Activated T-helper 17 cell treated with anti-CD3 and anti-CD28 coated beads, Interleukin-2, amount 50 U/mL, for 72 hours (primary cell): ENCODE data around the gene MARK3. TPM values are rescaled to one million over a fixed set of nuclear protein-coding genes. Genes with fewer than 3 reads are reported as not detected.
A peak's percentile ranks its signal among the peaks of the same experiment; 100 is the strongest.

Source experiments
- ATAC-seq: fragments of 150-1000 bp; cut with Tn5 transposase; replicated peaks from 2 replicates; pipeline ENCODE4 v1.10.0; 2021; ENCODE audit warnings: mild to moderate bottlenecking, moderate library complexity
- H3K27ac Mint-ChIP-seq: one replicate; pipeline ENCODE4 v1.8.0; 2022; ENCODE audit warnings: mixed read lengths
- H3K27me3 Mint-ChIP-seq: one replicate; pipeline ENCODE4 v1.8.0; 2022; ENCODE audit warnings: mixed read lengths
- H3K36me3 Mint-ChIP-seq: one replicate; pipeline ENCODE4 v1.8.0; 2022; ENCODE audit warnings: low read depth, mild to moderate bottlenecking, mixed read lengths
- H3K4me1 Mint-ChIP-seq: one replicate; pipeline ENCODE4 v1.8.0; 2022; ENCODE audit warnings: mixed read lengths
- H3K4me3 Mint-ChIP-seq: one replicate; pipeline ENCODE4 v1.8.0; 2022; ENCODE audit warnings: mild to moderate bottlenecking, mixed read lengths
- H3K9me3 Mint-ChIP-seq: one replicate; pipeline ENCODE4 v1.8.0; 2022; ENCODE audit warnings: mixed read lengths
- total RNA-seq, 2 donors: library from RNA; stranded (reverse); gene quantifications; one replicate each; pipeline ENCODE4 v1.2.3, GENCODE V29; 2022

MARK3 gene
- total RNA-seq, 2 donors from 2014 or later: 61.2 to 80.8 TPM

DNA sequence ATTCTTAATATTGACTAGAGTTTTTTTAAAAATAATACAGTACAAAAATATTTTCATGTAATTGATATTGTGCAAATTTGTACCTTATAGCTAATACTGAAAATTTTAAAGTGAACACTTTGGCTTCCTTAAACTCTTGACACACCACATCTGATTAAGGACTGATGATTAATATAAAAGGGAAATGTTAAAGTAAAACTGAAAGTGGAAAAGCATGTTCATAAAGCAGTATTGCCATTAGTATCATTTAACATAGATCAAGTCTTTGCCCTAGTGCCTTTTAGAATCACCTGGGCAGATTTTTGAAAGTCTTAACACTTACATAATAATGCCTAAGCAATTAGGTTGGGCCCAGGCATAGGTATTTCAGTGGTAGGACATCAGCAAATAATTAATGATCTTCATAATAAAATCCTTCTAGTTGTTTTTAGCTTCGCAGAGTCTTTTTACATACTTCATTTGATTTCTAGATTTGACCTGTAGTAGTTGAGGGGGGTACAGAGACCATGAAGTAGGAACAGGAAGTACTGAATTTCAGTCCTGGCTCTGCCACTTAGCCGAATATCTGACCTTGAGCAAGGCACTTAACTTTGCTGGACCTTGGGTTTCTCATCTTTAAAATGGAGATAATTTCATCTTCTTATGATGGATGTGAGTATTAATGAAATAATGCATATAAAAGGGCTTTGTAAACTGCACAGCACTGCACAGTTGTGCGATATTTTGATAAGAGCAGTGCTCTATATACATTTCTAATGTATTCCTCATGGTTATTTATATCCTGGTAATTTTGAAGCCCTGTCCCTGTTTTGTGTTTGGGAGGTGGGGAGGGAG is 43.7 kb downstream of the MARK3 start:
- H3K4me3 Mint-ChIP-seq: peak overlapping the region; percentile 47
- H3K27me3 Mint-ChIP-seq: no peaks in the 10 kb centered on the region
- H3K9me3 Mint-ChIP-seq: no peaks in the 10 kb centered on the region
- H3K27ac Mint-ChIP-seq: peak overlapping the region; percentile 52
- peaks cover 34% of the 10 kb centered on the region for H3K4me1 Mint-ChIP-seq
- H3K36me3 Mint-ChIP-seq: peaks cover 34% of the 10 kb centered on the region
- ATAC-seq: peak; percentile 55

DNA sequence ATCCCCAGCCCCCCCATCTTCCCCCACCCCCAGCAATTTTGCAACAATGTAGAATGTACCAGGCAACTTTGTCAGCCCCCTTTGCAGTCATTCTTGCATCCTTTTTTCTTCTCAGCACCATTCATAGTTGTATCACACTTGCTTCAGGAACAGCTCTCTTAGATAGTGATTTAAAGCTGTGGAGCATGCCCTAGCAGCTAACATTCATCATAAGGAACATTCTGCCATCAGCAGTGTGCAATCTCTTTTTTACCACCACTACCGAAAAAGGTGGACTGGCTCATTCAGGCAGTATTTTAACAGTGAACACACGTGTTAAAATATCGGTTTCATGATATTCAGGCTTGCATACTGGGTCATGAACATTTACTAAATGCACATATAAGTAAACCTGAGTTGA is 45.1 kb downstream of the MARK3 start:
- H3K4me3 Mint-ChIP-seq: no peak overlapping the region

DNA sequence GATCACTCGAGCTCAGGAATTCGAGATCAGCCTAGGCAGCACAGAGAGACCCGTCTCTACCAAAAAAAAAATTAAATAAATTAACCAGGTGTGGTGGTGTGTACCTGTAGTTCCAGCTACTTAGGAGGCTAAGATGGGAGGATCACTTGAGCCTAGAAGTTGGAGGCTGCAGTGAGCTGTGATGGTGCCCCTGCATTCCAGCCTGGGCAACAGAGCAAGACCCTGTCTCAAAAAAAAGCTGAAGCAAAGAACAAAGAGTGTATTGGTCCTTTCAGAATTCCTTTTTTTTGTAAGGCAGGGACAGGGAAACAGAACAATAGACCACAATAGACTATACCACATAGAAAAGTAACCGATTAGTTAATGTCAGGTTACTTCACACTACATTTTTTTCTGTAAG is 47.4 kb downstream of the MARK3 start:
- H3K27me3 Mint-ChIP-seq: no peaks in the 10 kb centered on the region
- H3K27ac Mint-ChIP-seq: peak overlapping the region; percentile 15
- ATAC-seq: no peak
- H3K9me3 Mint-ChIP-seq: no peaks in the 10 kb centered on the region
- H3K4me1 Mint-ChIP-seq: peaks cover 20% of the 10 kb centered on the region
- no peak overlapping the region for H3K4me3 Mint-ChIP-seq
- peaks cover 33% of the 10 kb centered on the region for H3K36me3 Mint-ChIP-seq

More for the DNA sequence above, 45.1 kb downstream of the MARK3 start:
- no peaks in the 10 kb centered on the region for H3K9me3 Mint-ChIP-seq
- H3K27ac Mint-ChIP-seq: no peak overlapping the region
- ATAC-seq: no peak
- peaks cover 32% of the 10 kb centered on the region for H3K4me1 Mint-ChIP-seq
- H3K36me3 Mint-ChIP-seq: peaks cover 31% of the 10 kb centered on the region
- no peaks in the 10 kb centered on the region for H3K27me3 Mint-ChIP-seq

DNA sequence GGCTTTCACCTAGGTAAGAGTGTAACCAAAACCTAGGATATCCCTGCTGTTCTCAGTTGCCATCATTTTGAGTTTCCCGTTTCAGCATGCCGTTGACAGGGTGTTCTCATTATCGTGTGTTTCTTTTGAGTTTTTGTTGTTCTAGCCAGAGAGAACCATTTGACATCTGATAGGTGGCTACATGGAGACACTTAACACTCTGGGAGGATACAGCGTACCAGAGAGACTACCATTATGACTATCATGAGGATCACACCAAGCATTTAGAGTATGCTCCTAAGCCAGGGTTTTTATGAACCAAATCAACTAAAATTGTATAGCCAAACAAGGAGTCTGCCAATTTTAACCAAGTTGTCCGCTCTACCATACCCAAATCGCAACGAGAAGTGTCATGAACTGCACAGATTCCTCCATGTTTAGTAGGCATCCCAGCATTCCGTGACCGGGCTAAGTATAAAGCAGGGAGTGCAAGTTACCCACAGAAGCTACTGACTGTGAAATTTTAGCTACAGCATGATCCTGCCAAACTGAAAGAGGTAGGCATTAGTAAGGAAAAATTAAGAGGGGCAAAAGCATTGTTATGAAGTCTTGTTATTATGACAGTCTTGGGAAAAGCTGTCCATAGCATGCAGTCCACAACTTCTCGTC is 48.8 kb downstream of the MARK3 start:
- Mint-ChIP-seq H3K36me3 (peaks cover 41% of the 10 kb centered on the region), H3K9me3 (no peaks in the 10 kb centered on the region), H3K27me3 (no peaks in the 10 kb centered on the region), H3K27ac (no peak overlapping the region), H3K4me1 (peaks cover 13% of the 10 kb centered on the region), H3K4me3 (no peak overlapping the region)
- ATAC-seq: no peak

DNA sequence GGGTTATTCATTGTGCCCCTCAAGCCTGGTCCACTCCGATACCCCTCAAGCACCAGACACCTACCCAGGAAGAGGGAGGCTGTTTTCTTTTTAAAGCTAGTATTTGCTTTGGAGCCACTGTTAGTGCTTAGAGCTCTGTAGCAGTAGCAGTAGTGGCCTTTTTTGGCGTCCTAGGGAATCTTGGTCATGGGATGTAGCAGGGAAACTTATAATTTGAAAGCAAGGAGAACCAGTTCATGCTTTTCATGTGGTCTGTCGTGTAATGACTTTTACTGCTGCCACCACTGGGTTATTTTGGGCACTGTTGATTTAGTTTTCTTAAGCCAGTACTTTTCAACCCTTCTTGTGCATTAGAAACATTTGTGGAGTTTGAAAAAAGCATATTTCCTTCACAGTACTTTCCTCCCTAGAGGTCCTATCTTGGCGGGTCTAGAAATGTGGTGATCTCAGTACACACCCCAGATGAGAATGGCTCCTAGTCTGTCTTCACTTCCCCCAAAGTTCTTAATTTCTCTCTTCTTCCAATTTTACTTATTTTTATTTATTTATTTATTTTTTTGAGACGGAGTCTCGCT is 49.7 kb downstream of the MARK3 start:
- Mint-ChIP-seq H3K9me3 (no peaks in the 10 kb centered on the region), H3K36me3 (peaks cover 49% of the 10 kb centered on the region), H3K27ac (no peak overlapping the region), H3K4me3 (no peak overlapping the region), H3K27me3 (no peaks in the 10 kb centered on the region), H3K4me1 (peaks cover 8% of the 10 kb centered on the region)
- ATAC-seq: no peak

- Mint-ChIP-seq H3K36me3 (peaks cover 49% of the 10 kb centered on the region), H3K4me3 (no peak overlapping the region), H3K27me3 (no peaks in the 10 kb centered on the region), H3K4me1 (peaks cover 4% of the 10 kb centered on the region), H3K27ac (no peak overlapping the region), H3K9me3 (no peaks in the 10 kb centered on the region)
- no peak for ATAC-seq
These were observed 51.3 kb downstream of the MARK3 start for GRCh38 chr14:103436533-103436932.

- Mint-ChIP-seq H3K36me3 (peaks cover 54% of the 10 kb centered on the region), H3K4me1 (peaks cover 18% of the 10 kb centered on the region), H3K27ac (no peak overlapping the region), H3K27me3 (no peaks in the 10 kb centered on the region), H3K4me3 (no peak overlapping the region), H3K9me3 (no peaks in the 10 kb centered on the region)
- ATAC-seq: no peak
These were observed 57.1 kb downstream of the MARK3 start for GRCh38 chr14:103442288-103442687.

DNA sequence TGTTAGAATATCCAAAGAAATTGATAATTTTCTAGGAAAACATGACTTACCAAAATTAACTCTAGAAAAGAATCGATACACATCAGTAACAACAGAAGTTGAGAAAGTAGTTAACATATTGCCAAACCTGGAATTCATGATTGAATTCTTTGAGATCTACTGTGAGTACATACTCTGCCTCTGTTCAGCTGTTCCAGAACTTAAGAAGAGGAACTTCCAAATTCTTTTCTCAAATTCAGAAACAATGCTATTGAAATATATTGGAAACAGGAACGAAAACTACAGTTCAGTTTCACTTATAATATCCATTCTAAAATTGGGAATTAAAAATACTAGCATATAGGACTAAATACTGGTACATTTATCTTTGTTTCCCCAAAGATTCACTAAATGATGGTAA is 57.9 kb downstream of the MARK3 start:
- H3K27ac Mint-ChIP-seq: no peak overlapping the region
- H3K4me1 Mint-ChIP-seq: peaks cover 18% of the 10 kb centered on the region
- H3K4me3 Mint-ChIP-seq: no peak overlapping the region
- H3K9me3 Mint-ChIP-seq: no peaks in the 10 kb centered on the region
- peaks cover 52% of the 10 kb centered on the region for H3K36me3 Mint-ChIP-seq
- no peaks in the 10 kb centered on the region for H3K27me3 Mint-ChIP-seq
- no peak for ATAC-seq

DNA sequence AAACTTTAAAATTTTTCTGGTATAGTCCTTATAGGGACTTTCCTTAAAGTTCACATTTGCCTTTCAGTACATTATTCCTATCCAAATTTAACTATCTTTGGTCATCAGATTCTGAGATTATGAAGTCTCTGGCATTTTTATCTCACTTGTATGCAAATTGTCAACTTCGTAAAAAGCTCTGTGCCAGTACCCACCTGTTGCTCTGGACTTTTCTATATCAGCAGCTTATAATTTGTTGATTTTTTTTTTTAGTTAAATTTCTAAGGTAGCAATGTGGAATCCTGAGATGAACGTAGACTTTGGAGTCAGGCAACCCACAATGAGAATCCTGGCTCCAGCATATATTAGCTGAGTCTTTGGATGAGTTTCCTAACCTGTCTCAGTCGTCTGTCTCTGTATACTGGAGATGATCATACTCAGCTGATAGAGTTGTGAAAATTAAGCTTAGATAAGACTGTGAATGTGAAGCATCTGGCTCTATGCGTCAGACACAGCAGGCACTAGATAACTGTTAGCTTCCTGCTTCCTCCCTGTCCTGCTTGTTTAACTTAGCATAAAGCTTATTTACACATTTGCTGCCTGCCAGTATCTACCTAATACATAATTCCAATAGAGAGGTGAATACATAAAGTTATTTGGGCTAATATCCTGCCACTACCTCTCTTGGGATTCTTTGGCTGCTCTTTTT is 59.8 kb downstream of the MARK3 start:
- ATAC-seq: no peak
- peaks cover 35% of the 10 kb centered on the region for H3K36me3 Mint-ChIP-seq
- H3K27ac Mint-ChIP-seq: no peak overlapping the region
- H3K9me3 Mint-ChIP-seq: no peaks in the 10 kb centered on the region
- no peaks in the 10 kb centered on the region for H3K27me3 Mint-ChIP-seq
- H3K4me3 Mint-ChIP-seq: no peak overlapping the region
- peaks cover 18% of the 10 kb centered on the region for H3K4me1 Mint-ChIP-seq

DNA sequence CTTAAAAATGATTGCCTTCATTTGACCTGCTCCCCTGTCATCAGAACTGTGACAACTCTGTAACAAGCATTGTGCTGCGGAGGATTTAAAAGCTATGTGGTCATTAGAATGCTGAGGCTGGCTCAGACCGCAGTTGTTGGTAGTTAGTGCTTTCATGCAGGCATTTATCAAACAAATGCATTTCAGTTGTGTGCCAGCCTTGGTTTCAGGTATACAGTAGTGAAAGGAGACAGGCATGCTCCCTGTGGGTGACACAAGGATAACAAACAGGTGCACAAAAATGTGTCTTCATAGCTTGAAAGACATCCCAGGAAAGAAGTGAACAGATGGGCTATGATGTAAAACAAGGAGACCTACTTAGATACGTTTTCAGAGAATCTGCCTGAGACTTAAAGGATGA is 60.6 kb downstream of the MARK3 start:
- peaks cover 29% of the 10 kb centered on the region for H3K36me3 Mint-ChIP-seq
- H3K27me3 Mint-ChIP-seq: no peaks in the 10 kb centered on the region
- no peaks in the 10 kb centered on the region for H3K9me3 Mint-ChIP-seq
- H3K4me3 Mint-ChIP-seq: no peak overlapping the region
- H3K27ac Mint-ChIP-seq: peak overlapping the region; percentile 16
- ATAC-seq: no peak
- peaks cover 18% of the 10 kb centered on the region for H3K4me1 Mint-ChIP-seq

- ATAC-seq: no peak
- Mint-ChIP-seq H3K36me3 (peaks cover 34% of the 10 kb centered on the region), H3K27me3 (no peaks in the 10 kb centered on the region), H3K4me3 (no peak overlapping the region), H3K9me3 (no peaks in the 10 kb centered on the region), H3K4me1 (peaks cover 18% of the 10 kb centered on the region), H3K27ac (peak overlapping the region; percentile 67)
These were observed 62.9 kb downstream of the MARK3 start for GRCh38 chr14:103448097-103448496.

DNA sequence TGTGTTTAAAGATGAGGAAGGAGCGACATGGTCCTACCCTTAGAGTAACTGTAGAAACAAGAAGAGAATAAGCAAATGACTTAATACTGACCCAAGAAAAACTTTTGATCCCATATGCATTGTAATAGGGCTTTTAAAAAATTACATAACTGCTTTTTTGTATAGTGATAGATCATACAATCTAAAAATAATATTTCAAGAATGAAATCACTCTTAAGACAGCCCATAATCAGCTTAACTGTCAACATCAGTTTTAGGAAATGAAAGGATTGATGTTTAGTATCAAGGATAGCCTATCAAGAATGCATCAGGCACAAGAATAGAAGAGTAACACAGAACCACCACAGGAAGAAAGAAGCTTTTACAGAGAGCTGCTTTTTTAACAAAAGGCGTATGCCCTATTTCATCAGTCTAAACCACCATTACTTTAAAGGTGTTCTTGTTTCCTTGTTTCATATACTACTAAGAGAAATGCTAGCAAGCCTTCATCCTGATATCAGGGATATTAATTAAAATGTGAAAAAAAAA is 64.5 kb downstream of the MARK3 start:
- H3K9me3 Mint-ChIP-seq: no peaks in the 10 kb centered on the region
- H3K36me3 Mint-ChIP-seq: peaks cover 33% of the 10 kb centered on the region
- no peak overlapping the region for H3K4me3 Mint-ChIP-seq
- no peaks in the 10 kb centered on the region for H3K27me3 Mint-ChIP-seq
- peaks cover 18% of the 10 kb centered on the region for H3K4me1 Mint-ChIP-seq
- ATAC-seq: no peak
- no peak overlapping the region for H3K27ac Mint-ChIP-seq

DNA sequence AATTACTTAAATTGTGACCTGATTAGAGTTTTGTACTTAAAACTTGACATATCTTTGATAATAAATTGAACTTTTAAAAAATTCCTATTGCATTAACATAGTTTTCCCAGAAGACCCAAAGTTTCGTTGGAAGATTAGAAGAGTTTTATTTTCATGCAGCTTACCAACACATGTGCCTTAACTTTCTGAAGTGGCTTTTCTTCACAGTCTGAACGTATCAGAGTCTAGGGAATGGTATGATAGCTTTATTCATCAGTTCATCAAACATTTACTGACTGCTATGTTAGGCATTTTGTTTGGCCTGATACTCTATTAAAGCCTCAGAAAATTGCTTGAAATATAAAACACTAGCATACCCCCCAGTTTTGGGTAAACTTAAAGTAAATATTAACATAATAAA is 65.2 kb downstream of the MARK3 start:
- no peaks in the 10 kb centered on the region for H3K9me3 Mint-ChIP-seq
- peaks cover 17% of the 10 kb centered on the region for H3K4me1 Mint-ChIP-seq

DNA sequence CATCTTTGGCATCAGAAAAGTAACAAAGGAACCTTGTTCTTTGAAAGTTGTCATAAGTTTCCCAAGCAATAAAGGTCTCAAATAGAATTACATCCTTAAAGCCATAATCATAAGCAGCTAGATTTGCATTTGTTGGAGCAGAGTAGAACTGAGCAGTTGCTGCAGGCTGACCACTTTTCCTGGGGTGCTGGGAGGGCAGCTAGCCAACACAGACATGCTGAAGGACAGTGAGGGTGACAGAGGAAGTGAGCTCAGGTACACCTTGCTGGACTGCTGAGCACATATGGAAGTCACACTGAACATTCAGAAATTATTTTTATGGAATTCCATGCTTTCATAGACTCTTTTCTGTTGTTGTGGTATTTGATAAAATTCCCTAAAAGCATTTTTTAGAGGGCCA is 66.2 kb downstream of the MARK3 start:
- Mint-ChIP-seq H3K27me3 (no peaks in the 10 kb centered on the region), H3K27ac (no peak overlapping the region), H3K9me3 (no peaks in the 10 kb centered on the region), H3K4me1 (peaks cover 13% of the 10 kb centered on the region), H3K36me3 (peaks cover 45% of the 10 kb centered on the region), H3K4me3 (no peak overlapping the region)
- no peak for ATAC-seq

More for the DNA sequence above, 65.2 kb downstream of the MARK3 start:
- no peak for ATAC-seq
- Mint-ChIP-seq H3K27me3 (no peaks in the 10 kb centered on the region), H3K4me3 (no peak overlapping the region), H3K36me3 (peaks cover 39% of the 10 kb centered on the region), H3K27ac (no peak overlapping the region)
